Epidermal melanocyte (primary cell): ENCODE data around the gene CHD9.
A peak's percentile ranks its signal among the peaks of the same experiment; 100 is the strongest.
"Not testable (repeated sequence)": the region's sequence is repeated elsewhere in the genome, so short reads cannot be mapped to it uniquely, and the experiment has no call there.

Experiments
- DNase-seq: peaks from one replicate; pipeline ENCODE4 v3.0.0; 2011; ENCODE audit warnings: low spot score; ENCODE audit not compliant: insufficient read length

The CHD9 gene

DNA sequence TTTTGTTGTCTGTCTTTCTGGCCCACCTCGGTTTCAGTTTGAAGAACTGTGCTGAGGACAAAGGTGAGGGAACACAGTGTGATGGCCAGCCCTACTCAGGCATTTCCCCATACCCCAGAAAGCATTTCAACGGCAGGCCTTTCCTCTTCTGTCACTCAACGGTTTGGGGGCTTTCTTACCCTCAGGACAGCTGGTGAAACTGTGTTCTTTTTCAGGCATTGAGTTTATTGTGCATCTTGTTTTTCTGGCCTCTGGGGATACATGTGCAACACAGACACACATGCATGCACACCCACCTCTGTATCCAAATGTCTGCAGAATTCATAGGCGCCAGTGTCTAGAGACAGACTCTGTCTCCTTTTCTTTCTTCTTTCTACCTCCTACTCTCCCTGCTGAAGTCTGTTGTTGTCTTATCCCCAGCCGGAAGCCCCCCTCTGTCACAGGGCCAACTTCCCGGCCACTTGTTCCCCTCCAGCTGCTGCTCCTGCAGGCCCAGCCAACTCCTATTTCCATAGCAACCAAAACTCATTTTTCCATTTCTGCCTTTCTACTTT lies 17.0 kb downstream of the CHD9 start:
- no peak for DNase-seq

DNA sequence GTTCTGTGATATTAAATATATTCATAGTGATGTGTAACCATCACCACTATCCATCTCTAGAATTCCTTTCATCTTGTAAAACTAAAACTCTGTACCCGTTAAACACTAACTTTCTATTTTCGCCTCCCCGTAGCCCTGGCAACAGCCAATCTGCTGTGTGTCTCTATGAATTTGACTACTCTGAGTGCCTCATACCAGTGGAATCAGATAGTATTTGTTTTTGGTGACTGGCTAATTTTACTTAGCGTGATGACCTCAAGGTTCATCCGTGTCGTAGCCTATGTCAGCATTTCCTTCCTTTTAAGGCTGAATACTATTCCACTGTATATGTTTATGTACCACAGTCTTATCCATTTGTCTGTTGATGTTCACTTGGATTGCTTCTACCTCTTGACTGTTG lies 18.2 kb downstream of the CHD9 start:
- no peak for DNase-seq

DNA sequence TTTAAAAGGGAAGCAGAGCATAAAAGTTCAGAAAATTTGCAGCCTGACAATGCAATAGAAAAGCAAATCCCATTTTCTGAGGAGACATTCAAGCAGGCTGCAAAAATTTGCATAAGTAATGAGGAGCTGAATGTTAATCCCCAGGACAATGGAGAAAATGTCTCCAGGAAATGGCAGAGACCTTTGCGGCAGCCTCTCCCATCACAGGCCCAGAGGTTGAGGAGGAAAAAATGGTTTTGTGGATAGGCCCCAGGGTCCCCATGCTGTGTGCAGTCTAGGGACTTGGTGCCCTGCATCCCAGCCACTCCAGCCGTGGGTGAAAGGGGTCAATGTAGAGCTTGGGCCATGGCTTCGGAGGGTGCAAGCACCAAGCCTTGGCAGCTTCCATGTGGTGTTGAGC lies 19.5 kb downstream of the CHD9 start:
- DNase-seq, result not testable (repeated sequence)

DNA sequence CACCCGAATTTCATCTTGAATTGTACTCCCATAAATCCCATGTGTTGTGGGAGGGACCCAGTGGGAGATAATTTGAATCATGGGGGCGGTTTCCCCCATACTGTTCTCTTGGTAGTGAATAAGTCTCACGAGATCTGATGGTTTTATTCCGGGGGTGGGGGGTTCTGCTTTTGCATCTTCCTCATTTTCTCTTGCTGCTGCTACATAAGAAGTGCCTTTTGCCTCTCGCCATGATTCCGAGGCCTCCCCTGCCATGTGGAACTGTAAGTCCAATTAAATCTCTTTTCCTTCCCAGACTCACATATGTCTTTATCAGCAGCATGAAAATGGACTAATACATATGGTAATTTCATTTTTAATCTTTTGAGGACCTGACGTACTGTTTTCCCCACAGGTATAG lies 20.7 kb downstream of the CHD9 start:
- DNase-seq, result not testable (repeated sequence)

DNA sequence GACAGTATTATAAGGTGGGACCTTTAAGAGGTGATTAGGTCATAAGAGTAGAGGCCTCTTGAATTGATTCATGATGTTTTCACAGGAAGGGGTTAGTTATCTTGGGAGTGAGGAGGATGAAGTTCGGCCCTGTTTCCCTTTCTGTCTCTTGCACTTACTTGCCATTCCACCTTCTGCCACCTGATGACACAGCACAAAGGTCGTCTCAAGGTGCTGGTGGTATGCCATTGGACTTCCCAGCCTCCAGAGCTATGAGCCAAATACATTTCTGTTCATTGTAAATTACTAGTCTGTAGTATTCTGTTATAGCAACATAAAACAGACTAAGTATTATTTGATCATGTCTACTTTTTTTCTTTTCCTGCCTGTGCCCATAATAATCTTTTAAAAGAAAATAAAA lies 23.5 kb downstream of the CHD9 start:
- no peak for DNase-seq

DNA sequence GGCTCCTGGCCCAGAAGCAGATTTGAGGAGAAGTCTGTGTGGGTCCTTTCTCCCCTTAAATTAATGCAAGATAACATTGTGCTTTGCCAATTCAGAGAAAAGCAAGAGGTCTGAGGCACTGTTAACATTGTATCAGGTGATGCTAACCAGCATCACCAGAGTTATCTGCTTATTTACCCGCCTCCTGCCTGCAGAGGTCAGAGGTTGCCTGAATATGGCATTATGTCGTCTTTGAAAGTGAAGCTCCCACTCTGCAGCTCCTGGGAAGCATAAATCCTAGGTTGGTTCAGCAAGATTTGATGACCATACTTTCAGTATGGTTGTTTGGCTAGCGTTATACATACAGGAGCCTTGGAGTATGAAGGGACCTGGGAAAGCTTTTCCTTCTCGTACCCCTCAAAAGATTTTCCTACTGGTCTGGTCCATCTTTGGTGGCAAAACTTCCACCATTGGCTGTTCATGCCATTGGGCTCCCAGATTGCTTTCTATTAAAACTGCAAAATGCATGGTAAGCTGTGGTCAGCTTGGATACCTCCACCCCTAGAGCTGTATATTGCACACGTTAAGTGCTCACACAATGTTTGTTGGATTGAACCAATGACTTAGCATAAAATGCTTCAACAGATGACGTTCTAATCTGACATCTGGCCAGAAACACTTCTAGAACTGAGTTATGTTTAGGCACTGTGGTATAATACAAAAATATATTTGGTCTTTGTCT lies 24.1 kb downstream of the CHD9 start:
- DNase-seq, result no peak

DNA sequence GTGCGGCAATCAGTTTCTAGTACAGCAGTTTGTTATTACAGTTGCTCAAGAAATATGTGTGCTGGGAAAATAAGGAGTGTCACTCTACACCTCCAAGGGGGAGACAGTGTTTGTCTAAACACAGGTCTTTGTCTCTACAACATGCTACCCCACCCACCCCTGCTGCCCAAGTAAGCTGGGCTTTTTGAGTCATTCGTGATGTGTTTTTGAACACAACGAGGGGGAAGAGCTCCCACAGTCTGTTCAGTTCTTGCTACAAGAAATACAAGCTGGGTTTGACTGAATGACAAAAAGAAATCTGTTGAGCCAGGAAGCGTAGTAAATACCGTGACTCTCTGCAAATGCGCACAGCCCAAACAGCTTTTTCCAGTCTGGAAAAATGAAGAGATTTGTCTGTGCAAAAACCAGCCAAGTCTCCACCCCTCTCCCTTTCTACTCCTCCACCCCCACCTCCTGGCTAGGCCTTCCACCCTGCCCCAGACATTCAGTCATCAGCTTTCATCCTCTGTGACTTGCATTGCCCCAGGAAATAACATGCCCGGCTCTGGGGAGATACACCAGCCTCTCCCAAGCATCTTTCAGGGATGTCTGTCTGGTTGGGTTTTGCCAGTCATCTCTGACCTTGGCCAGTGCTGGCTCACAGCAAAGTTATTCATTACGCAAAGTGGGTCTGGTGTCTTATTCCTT lies 25.7 kb downstream of the CHD9 start:
- DNase-seq, result peak; percentile 85

DNA sequence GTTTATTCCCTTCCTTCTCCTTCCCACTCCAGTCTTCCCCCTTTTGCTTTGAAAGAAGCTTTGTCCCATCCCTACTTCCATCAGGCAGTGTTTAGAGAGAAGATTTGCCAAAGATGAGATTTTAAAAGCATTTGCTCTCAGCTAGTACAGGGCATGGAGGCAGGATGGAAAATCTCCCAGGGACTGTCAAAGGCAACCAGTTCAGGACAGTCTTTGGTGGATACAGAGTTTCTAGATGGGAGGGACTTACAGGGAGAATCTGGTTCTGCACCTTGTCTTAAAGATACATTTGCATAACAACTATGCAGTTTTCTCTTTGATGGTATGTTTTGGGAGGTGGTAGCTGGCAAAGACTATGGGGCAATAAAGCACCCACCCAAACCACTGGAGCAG lies 26.2 kb downstream of the CHD9 start:
- no peak for DNase-seq

DNA sequence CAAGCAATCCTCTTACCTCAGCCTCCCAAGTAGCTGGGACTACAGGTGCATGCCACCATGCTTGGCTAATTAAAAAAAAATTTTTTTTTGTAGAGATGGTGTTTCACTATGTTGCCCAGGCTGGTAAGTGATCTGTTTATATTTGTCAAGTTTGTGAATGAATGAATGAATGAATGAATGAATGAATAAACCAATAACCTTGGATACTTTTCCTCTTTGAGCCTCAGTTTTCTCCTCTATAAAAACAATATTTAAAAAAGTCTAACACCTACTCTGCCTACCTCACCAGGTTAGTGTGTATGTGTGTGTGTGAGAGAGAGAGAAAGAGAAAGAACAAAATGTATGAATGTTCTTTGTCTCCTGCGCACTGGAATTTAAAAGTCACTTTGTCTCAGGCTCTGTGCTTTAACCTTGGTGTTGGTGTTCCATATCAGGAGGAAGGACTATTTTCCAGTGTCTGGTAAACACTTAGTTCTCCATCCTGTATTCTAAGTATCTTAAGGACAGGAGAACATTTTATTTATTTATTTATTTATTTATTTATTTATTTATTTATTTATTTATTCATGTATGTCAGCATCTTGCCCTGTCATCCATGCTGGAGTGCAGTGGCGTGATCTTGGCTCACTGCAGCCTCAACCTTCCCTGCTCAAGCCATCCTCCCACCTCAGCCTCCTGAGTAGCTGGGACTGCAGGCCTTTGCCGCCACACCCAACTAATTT lies 27.1 kb downstream of the CHD9 start:
- DNase-seq, result no peak

DNA sequence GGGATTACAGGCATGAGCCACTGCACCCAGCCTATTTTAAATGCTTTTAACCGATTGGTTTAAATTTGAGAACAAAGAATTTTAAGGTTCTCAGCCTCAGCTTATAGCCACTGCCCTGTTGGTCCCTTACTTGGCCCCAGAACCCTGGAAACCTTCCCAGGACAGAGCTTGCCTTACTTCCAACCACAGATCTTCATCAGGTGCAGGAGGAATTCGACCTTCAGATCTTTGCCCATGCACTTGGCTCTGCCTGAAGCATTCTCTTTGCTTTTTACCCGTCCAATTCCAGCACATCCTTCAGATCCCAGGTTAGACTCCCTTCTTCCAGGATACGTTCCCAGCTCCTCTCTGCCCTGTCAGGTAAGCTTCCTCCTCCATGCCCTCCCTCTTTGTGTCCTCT lies 27.7 kb downstream of the CHD9 start:
- no peak for DNase-seq

DNA sequence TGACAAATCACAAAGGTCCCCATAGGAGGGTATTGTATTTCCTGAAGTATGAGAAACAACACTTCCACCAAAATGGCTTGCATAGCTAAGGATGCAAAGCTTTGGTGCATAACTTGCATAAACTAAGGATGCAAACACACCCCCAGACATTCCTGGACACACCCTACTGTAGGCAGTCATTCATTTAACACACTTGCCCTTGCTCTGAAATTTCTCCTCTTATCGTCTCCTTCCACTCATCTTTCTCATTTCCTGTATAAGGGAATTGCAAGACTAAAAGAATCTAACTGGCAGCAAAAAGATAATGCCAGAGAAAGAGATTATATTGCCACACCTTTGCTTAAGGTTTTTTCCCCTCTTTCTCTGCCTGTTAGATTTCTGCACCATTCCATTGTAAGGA lies 28.3 kb downstream of the CHD9 start:
- DNase-seq, result no peak

DNA sequence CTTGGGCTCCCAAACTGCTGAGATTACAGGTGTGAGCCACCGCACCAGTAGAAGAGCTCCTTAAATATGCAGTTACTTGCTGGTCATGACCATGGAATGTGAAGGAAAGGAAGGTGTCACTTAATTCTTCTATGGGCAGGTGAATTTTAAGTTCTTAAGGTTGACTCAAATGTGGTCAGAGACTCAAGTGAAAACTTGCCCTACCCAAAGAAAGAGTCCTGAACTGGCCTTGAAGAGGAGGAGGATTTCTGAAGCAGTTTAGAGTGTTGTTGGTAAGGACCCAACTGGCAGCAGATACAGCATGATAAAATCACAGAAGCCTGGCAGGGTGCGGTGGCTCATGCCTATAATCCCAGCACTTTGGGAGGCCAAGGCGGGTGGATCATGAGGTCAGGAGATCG lies 29.4 kb downstream of the CHD9 start:
- no peak for DNase-seq

DNA sequence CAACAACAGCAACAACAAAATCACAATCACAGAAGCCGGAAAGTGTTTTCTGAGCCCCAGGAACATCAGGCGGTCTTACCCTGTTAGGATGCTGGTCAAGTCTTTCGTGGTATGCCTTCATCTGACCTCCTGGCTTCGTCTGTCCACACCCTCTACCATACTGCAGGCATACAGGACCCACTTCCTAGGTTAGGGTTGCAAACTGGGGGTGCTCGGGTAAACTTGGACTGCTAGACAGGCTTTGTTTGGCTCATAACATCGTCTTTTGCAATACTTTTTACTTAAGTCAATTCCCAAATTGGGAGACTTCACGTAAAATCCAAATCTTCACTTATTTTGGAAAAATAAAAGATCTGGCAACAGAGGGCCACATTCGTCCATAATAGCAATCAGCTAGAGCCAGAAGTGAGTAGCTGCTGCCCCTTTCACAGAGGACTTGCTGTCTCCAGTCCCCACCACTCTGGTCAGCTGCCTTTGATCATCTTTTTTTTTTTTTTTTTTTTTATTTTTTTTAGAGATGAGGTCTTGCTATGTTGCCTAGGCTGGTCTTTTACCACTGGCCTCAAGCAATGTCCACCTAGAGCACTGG lies 30.0 kb downstream of the CHD9 start:
- DNase-seq, result no peak

DNA sequence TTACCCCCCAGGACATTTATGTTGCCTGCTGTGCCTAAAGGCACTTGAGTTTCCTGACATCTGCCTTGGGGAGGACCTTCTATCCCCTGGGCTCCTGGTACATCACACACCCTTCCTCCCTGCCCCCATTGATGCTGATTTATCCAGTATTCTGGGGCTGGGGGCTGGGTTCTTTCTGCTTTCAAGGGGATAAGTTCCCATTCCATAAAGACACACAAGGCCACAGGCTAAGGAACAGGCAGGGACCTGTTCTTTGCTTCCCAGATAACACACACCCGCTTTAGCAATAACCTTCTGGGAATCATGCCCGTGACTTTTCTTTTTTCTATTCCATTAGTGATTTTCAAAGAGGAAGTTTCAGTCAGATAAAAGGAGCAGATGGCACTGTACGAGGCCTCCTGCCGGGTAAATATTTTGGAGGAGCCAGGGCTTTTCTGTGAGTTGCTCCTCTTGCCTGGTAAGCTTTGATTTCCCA lies 30.6 kb downstream of the CHD9 start:
- no peak for DNase-seq

DNA sequence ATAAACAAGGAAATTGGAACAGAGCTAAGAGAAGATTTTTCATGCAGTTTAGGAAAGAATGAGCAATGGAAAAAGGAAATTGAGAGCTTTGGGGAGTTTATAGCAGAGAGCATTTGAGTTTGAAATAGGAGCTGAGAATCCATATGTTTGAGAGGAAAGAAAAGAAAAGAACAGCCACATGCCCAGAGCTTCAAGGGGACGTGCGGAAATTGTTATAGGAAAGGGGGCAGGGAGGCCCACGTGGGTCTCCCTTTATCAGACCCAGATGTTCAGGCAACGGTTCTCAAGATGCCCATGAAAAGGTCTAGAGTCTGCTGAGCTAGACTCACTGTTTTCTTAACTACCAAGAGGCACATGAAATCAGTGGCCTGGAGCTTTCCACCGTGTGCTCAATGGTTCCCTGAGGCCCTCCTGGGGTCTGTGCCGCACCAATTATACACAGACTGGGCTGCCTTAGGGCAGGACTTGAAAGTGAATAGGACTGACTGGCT lies 31.2 kb downstream of the CHD9 start:
- no peak for DNase-seq

DNA sequence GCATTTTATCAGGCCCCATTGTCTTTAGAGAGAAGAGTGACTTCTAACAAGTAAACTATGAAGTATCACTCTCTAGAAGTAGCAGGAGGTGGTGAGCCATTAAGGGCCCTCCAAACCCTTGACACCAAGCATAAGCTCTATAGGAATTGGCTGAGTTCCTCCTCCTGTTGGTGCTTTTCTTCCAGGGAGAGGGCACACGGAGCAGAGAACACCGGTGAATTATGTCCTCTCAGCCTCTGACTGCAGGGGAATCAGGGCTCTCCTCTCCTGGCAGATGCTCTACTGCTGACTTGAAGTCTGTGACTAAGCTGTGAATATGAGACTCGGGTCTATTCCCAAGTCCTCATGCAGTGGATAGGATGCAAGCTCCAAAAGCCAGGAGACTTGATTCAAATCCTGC lies 32.3 kb downstream of the CHD9 start:
- DNase-seq, result no peak

DNA sequence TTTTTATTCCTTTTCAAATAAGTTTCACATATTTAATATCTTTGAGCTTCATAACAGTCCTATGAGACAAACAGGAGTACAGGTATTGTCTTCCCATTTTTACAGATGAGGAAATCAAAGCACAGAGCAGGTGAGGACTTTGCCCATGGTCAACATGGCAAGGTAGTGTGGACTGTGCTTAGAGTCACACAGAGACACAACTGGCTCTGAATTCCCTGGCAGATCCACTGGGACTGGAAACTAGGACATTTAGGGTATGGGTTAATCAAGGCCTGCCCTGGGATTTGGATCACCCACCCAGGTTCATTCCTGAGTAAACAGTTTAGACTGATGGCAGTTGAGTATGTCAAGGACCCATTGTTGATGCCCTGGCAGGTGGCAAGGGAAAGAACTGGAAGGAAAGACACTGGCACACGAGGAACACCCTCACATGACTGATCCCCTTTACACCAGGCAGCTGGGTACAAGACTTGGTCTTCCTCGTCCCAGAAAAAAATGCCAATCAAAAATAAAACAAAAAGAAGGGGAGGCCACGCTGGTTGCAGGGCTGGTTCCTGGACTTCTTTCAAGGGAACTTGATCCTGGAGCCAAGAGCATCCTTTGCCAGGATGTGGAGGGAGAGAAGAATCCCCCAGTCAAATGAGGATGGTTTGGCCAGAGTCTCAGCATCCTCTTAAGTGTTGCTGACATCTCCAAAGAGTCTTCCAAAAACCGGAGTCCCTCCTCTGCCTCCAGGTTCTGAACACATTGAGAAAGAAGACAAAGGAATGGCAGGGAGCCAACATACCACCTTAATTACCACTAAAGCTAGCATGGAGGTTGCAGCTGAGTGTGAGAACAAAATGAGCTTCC lies 34.9 kb downstream of the CHD9 start:
- DNase-seq, result no peak

DNA sequence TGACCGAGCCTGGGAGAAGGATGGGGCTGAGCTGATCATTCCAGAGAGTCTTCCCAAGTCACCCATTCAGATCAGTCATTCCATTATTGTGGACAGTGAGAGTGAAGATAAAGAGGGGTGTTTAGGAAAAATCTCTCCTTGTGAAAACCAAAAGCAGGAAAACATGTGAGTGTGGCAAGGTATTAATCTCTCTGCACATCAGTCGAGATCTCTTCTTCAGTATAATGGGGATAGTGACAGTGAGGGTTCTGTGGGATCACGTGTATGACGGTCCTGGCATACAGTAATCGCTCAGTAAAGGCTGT lies 35.4 kb downstream of the CHD9 start:
- DNase-seq, result no peak

DNA sequence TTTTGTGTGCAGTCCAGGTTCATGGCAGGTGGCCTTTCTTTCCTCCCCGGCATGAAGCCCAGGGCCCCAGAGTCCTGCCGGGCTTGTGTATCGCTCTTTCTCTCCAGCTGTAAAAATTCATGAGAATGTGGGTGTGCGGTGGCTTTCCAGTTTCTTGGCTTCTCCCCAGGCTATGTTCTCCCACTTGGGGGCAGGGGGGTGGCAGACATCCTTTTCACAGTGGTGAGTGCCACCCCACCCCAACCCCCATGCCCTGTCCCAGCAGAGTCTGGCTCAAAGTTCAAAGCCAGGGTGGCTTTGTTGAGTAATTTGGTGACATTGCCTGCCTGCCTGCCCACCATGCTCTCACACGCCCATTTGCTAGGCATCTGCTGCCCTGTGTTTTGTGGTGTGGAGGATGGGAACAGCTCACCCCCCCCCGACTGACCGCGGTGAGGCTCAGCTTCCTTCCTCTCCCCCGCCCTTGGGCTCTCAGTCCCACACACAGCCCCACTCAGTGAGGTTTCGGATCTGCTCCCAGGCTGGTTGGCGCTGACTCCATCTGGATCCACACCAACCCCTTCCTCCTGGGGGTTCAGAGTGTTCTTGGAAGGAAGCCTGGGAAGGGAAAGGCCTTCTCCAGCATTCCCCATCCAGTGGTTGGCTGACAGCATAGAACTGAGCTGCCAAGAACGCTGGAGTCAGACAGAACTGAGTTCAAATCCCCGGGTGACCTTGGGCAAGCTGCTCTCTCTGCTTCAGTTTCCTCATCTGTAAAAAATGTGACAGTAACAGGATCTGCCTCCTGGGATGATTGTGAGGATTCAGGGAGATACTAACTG lies 36.0 kb downstream of the CHD9 start:
- DNase-seq, result peak; percentile 75
